ENCODE data around the gene NOC2L.
A peak's percentile ranks its signal among the peaks of the same experiment; 100 is the strongest.

- TF ChIP-seq CTCF (IDR thresholded peaks at IDR 0.05) (no peak), EZH2 (IDR thresholded peaks at IDR 0.05) (no peak), EZH2phosphoT487 (IDR thresholded peaks at IDR 0.05) (peak; percentile 28)
Observed at GRCh38 chr1:999725-1000356, 40.8 kb upstream of the NOC2L start, which contains the start of gene HES4.

All from neural progenitor cell (in vitro differentiated cells).